Measurements from ENCODE around the gene SORL1. TPM values are rescaled to one million over a fixed set of nuclear protein-coding genes. Genes with fewer than 3 reads are reported as not detected.
A peak's percentile ranks its signal among the peaks of the same experiment; 100 is the strongest.

Gene SORL1
- total and polyA plus RNA-seq, 2 of the 8 experiments (the other 6 are each of a cell fraction or from before 2014, with no cell fraction given) = 38.1 to 65.5 TPM

DNA sequence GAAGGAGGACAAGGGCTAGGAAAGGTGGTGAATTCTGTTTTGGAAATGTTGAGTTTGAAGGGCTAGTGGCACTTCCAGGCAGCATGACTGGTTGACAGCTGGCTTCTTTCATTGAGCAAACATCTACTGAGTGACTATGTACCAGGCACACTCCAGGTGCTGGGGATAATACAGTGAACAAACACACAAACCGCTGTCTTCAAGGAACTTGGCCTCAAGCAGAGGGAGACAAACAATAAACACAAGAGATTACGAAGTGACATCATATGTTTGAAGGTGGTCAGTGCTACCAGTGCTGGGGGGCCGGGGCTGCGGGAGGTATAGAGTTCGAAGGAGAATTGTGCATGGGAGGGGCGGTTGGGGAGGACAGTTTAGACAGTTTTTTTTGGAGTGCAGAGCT lies 197.7 kb downstream of the SORL1 start:
- no peak for FAIRE-seq
- Histone ChIP-seq H3K36me3 (ENCODE audit: control insufficient read depth in 2 of 4, insufficient read depth in 4 of 4, low read length in 3 of 4) (no peaks in the 10 kb centered on the region), H3K4me1 (replicated peaks in 1 of 4; ENCODE audit: control insufficient read depth in 3 of 4, insufficient read depth in 4 of 4, low read length in 3 of 4) (peaks cover 3 to 6% (median 5%) of the 10 kb centered on the region in 4 experiments; a peak in 6 of 7 replicates), H2BK12ac (ENCODE audit: low read depth, low read length) (peak overlapping the region; percentile 31; the same call in 1 of the 2 replicates), H3K9ac (replicated peaks in 1 of 4; ENCODE audit: extremely low read depth in 1 of 4, low read depth in 3 of 4, low read length in 3 of 4) (no peak overlapping the region), H3K56ac (replicated peaks; ENCODE audit: insufficient read length, low read depth, low read length) (no peak overlapping the region), H4K20me1 (replicated peaks in 1 of 2; ENCODE audit: control insufficient read depth in 1 of 2, insufficient read depth in 2 of 2, low read length in 2 of 2) (no peaks in the 10 kb centered on the region), H2BK20ac (ENCODE audit: low read length) (no peak overlapping the region), H4K91ac (replicated peaks; ENCODE audit: insufficient read length, low read length) (no peak overlapping the region), H4K8ac (ENCODE audit: extremely low read depth, insufficient read depth, low read length) (no peak overlapping the region), H3K27ac (ENCODE audit: low read depth, low read length) (no peak overlapping the region), H3K4me3 (ENCODE audit: extremely low read depth in 1 of 4, insufficient read depth in 2 of 4, low read depth in 3 of 4, low read length in 4 of 4) (no peak overlapping the region), H3K23me2 (ENCODE audit: low read depth, low read length) (no peaks in the 10 kb centered on the region), H3K27me3 (replicated peaks in 1 of 4; ENCODE audit: control insufficient read depth in 3 of 4, extremely low read depth in 1 of 4, insufficient read depth in 3 of 4, low read length in 3 of 4) (no peaks in the 10 kb centered on the region), H3K4ac (replicated peaks; ENCODE audit: insufficient read length, low read depth, low read length) (no peak overlapping the region), H2BK15ac (ENCODE audit: low read length) (no peak overlapping the region; the same call in 1 of the 2 replicates), H2AK5ac (ENCODE audit: low read depth, low read length) (no peak overlapping the region), H3K4me2 (ENCODE audit: insufficient read depth in 1 of 2, low read depth in 2 of 2, low read length in 2 of 2) (no peak overlapping the region), H2AFZ (ENCODE audit: low read length) (no peak overlapping the region), H3K18ac (ENCODE audit: extremely low read depth, low read length) (no peak overlapping the region), H4K5ac (ENCODE audit: insufficient read length, low read depth, low read length) (no peak overlapping the region), H3K79me2 (ENCODE audit: control insufficient read depth in 1 of 2, insufficient read depth in 2 of 2, low read length in 2 of 2) (no peaks in the 10 kb centered on the region), H2BK5ac (ENCODE audit: low read depth, low read length) (no peak overlapping the region), H3K9me3 (ENCODE audit: insufficient read depth in 2 of 2, low read depth in 1 of 2, low read length in 1 of 2) (no peaks in the 10 kb centered on the region), H3K79me1 (ENCODE audit: low read depth, low read length) (no peaks in the 10 kb centered on the region), H2BK120ac (replicated peaks; ENCODE audit: low read depth, low read length) (no peak overlapping the region), H3K14ac (ENCODE audit: insufficient read length) (no peak overlapping the region), H3K23ac (ENCODE audit: insufficient read length) (no peak overlapping the region)
- DNase-seq (ENCODE audit: low read depth in 1 of 2, low spot score in 2 of 2) = no peak
- POLR2A ChIA-PET (ENCODE audit: partially characterized antibody) = no interaction called here
- 91% methylated on average over 6 of the region's 6 CpGs; no CpG with 5 or more reads in 1 of the 2 experiments for WGBS, 2 experiments (ENCODE audit: extremely low coverage in 1 of 2, insufficient coverage in 1 of 2, insufficient read length in 1 of 2, insufficient replicate concordance in 2 of 2, low coverage in 1 of 2, low lambda C conversion rate in 2 of 2, missing lambda C conversion rate in 1 of 2)
- CTCF ChIA-PET (ENCODE audit: partially characterized antibody) = interaction anchor here (0.8 to 1.0 kb wide), 2 partner anchors 383 to 458 kb away, joined by 3 read pairs; no protein-coding TSS in a partner anchor
- no peak for TF ChIP-seq TEAD4 (IDR thresholded peaks at IDR 0.05; ENCODE audit: low read depth, low read length)
- TF ChIP-seq SIRT6 (IDR thresholded peaks at IDR 0.05; ENCODE audit: low read length) = no peak
- no peak for TF ChIP-seq GTF2F1 (IDR thresholded peaks at IDR 0.05; ENCODE audit: borderline replicate concordance, low read depth, low read length)
- no peak for TF ChIP-seq RFX5 (IDR thresholded peaks at IDR 0.05; ENCODE audit: borderline replicate concordance, low read depth, low read length)
- TF ChIP-seq SP2 (IDR thresholded peaks at IDR 0.05; ENCODE audit: low read length) = no peak
- no peak for TF ChIP-seq KDM4A (IDR thresholded peaks at IDR 0.05; ENCODE audit: low read depth, low read length, severe bottlenecking)
- TF ChIP-seq FOSL1 (IDR thresholded peaks at IDR 0.05; ENCODE audit: insufficient read depth, low read depth, low read length) = no peak
- no peak for TF ChIP-seq NRF1 (IDR thresholded peaks at IDR 0.05; ENCODE audit: low read depth, low read length)
- no peak for TF ChIP-seq POLR2AphosphoS5 (IDR thresholded peaks at IDR 0.05; ENCODE audit: low read depth, low read length)
- TF ChIP-seq SRF (IDR thresholded peaks at IDR 0.05; ENCODE audit: low read depth, low read length) = no peak
- no peak for TF ChIP-seq HDAC6 (IDR thresholded peaks at IDR 0.05; ENCODE audit: low read depth, low read length)
- TF ChIP-seq, protein P1, sequence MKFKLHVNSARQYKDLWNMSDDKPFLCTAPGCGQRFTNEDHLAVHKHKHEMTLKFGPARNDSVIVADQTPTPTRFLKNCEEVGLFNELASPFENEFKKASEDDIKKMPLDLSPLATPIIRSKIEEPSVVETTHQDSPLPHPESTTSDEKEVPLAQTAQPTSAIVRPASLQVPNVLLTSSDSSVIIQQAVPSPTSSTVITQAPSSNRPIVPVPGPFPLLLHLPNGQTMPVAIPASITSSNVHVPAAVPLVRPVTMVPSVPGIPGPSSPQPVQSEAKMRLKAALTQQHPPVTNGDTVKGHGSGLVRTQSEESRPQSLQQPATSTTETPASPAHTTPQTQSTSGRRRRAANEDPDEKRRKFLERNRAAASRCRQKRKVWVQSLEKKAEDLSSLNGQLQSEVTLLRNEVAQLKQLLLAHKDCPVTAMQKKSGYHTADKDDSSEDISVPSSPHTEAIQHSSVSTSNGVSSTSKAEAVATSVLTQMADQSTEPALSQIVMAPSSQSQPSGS (IDR thresholded peaks at IDR 0.05; ENCODE audit: low read length) = no peak
- no peak for TF ChIP-seq POU5F1 (IDR thresholded peaks at IDR 0.05; ENCODE audit: low read depth, low read length)
- TF ChIP-seq MAFK (IDR thresholded peaks at IDR 0.05; ENCODE audit: low read depth, low read length) = no peak

Data from H1 (cell line).